Hippocampal formation (tissue), 2 donors: Measurements from ENCODE around the gene CAPN14.
"Not testable (repeated sequence)": the region's sequence is repeated elsewhere in the genome, so short reads cannot be mapped to it uniquely, and the experiment has no call there.

Experiments used
- DNase-seq, 2 donors: peaks; one replicate each; lab custom pipeline; 2025; lab: John Stamatoyannopoulos, UW

The CAPN14 gene

DNA sequence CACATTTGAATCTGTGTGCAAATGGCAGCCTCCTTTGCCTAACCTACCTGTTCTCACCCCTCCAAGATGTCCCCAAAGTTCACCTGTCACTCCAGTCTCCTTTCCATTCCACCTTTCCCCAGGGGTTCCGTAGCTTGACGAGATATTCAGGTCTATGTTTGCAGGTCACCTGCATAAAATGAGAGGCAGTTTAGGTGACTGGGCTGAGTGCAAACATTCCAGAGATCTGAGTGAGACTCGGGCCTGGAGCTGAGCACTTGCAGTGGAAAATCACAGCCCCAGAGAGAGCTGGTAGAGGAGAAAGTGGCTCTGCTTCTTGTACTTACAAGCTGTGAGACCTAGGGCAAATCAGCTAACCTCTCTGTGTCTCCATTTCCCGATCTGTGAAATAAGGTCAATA is 20.1 kb downstream of the CAPN14 start:
- DNase-seq: no peak

DNA sequence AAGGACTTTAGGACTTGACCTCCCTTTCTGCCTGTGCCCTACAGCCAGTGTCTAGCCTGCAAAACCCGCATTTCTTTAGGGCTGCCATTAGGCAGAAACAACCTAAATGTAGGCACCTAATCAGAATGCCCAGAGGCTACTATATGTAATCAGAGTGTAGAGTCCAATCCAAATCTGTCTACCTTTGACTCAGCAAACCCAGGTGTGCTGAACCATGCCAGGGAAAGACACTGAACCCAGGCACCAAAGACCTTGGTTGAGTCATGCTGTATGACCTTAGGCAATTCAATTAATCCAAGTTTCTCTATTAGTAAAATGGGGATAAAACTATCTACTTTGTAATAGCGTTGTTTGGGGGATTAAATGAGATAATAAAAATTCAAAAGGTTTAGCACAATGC is 20.7 kb downstream of the CAPN14 start:
- no peak for DNase-seq

DNA sequence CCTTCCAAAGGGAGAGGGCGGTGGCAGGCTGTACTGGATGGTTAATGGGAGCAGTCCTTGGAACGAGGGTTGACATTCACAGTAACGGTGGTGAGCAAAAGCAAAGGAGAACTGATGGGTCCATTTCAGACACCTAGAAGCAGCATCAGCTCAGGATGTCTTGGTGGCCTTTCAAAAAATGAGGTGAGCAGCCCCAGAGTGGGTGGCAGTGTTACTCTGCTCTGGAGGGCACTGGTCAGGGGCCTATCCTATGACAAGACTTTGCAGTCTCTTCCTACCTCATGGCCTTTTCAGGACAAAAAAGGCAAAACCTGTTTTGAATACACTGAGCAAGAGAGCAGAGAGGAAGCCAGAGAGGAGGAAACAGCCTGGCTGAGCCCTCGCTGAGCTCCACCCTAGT is 23.5 kb downstream of the CAPN14 start:
- DNase-seq: no peak

DNA sequence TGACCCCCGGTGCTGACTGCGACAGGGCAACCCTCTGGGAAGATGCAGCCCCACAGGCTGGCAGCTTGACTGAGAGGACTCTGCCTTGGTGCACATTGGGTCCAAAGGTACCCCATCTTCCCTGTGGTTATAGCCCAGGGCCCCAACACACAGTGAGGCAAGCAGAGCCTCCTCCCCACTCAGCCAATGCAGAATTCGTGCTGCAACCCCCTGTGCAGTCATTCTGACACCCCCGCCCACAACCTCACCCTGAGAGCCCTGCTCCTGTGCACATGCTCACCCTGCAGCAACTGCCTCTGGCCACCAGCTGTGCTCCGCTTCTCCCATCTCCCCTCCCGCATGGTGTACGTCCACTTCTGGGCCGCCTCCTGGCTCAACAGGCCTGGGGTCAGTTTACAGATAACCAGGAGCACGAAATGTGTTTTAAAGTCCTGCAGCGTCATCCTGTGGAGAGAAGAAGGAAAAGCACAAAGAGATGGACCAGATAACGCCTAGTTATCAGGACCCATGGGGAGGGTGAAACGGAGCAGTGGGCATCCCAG is 24.4 kb downstream of the CAPN14 start:
- no peak for DNase-seq

DNA sequence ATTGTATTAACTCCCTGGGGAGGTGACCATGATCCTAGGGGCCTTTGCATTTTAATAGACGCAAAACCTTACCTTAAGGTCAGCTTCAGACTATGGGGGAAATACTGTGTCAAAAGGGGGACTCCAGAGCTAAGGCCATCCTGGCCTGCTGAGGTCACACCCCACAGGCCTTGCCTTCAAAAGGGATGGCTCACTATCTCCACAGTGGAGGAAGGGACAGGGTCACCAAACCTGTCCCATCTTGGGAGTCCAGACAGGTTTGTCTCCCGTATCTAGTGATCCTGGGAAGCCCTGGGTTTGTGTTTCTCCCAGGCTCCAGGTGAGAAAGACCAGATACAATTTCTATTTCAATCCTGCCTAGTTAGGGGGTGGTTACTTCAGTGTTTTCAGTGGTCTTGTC is 24.9 kb downstream of the CAPN14 start:
- no peak for DNase-seq

DNA sequence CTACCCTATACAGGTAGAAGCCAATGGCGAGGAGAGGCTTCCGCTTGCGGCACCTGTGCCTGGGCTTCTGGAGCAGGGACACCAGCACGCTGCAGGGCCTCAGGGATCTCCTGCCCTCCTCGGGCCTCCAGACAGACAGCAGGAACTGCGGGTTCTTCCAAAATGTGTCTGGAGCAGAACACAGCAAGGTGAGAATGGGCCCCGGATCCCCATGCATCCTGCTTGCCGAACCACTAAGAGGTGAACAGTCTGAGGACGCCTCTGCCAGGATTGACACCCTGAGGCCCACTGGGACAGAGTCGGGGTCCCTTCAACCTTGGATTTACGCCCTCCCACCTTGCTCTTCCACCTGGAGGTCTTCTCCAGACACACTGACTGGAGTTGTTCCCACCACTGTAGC is 25.4 kb downstream of the CAPN14 start:
- DNase-seq: no peak

DNA sequence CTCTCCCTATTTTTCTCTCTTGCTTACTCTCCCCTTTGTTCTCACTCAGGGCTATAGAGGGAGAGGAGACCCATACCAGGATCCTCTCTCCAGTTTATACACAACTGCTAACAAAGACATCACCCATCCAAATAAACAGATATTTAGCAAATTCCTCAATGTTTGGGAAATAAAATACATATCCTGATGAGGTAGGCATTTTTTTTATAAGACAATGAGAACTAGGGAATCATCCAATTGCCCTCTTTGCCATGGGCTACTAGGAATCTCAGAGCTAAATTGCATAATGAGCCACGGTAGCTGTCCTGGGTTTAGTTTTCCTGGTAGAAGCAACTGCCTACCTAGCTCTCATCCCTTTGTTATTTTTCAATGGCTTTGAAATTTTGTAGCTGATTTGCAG is 27.1 kb downstream of the CAPN14 start:
- no peak for DNase-seq

DNA sequence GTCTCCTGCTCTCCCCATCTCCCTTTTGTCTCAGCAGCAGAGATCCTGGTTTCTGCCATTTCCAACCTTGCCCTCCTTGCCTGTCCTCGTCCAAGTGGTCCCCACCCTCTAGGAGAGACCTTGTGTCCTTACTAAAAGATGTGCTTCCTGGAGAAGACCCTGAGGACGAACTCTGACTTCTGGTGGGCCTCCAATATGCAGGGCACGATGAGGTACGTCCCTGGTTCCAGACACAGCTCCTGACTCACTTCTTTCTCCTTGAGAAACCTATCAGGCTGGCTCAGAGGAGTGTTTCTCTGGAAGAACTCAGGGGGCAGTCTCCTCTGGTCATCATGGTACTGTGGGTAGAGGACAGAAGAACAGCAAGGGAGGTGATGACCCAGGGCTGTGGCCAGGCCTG is 28.2 kb downstream of the CAPN14 start:
- DNase-seq: no peak

DNA sequence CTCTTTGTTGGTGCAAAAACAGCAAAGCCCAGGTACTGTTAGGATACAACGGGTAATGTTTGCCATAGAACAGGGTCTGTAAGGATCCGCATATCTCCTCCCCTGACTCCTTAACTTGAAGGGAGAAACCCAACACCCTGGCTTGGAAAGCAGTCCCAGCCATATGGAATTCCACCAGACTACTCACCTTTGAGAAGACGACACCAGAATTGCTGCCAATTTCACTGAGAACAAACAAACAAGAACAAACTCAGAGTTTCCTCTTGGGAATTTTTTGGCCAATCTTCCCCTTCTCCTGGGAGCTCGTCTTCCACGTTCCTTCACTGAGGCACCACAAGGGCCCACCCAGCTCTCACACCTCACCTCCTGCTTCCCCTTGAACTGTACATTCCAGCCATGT is 29.2 kb downstream of the CAPN14 start:
- no peak for DNase-seq

DNA sequence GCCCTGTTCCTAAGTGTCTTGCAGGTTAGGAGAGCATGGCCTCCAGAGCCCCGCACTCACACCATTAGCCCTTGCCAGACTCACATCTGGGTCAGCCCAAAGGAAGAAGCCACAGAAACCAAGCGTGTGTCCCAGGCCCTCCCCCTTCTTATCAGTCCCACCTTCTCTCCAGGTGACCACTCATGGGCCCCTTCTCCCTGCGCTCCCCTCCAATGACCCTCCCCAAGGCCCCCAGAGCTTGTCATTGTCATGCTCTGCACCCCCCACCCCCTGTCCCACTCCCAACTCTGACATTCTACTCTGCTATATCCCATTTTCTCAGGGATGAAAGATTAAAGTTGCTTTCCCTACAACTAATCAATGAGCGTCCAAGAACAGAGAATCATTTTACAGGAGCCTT is 30.1 kb downstream of the CAPN14 start:
- no peak for DNase-seq

DNA sequence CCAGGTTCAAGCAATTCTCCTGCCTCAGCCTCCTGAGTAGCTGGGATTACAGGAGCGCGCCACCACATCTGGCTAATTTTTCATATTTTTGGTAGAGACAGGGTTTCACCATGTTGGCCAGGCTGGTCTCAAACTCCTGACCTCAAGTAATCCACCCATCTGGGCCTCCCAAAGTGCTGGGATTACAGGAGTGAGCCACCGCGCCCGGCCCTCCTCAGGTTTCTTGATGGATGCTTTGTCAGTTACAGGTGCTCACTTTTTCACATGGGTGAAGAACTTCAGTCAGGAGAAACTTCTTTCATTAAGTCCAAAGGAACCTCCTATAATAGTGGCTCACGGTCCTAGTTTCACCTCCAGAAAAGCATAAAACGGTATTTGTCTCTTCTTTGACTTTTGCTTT is 33.3 kb downstream of the CAPN14 start:
- DNase-seq: not testable (repeated sequence)

DNA sequence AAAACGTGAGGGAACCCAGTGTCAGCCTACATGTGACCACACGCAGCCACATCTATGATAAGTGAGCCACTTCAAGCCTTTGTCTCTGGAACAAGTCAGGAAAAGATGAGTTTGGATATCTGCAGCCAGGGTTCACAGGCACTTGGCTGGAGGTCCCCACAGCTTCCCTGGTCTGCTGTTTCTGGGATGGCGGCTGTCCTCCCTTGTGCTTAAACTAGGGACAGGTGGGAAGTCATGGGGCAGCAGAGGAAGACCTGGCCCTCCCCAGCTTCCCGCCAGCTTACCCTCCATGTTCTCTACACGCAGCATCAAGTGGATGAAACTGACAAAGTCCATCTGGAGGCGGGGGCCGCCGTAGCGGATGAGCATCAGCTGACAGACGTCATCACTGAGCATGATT is 40.6 kb downstream of the CAPN14 start:
- no peak for DNase-seq

DNA sequence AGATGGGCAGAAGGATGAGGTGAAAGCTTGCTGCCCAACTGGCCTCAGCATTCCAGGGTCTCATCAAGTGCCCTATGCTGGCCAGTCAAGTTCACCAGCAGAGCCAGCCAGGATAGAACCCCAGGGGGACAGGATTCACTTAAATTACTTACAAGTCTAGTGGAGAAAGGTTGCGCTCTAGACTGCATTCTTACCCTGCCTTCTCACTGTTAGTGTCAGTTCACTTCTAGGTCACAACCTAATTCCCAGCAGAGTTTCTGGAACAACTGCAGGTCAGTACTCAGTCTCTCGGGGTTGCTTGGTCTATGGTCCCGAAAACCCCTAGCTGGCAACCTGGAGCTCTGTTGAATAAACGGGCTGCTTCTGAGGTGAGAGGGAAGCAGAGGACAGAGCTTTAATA is 46.2 kb downstream of the CAPN14 start:
- DNase-seq: no peak

DNA sequence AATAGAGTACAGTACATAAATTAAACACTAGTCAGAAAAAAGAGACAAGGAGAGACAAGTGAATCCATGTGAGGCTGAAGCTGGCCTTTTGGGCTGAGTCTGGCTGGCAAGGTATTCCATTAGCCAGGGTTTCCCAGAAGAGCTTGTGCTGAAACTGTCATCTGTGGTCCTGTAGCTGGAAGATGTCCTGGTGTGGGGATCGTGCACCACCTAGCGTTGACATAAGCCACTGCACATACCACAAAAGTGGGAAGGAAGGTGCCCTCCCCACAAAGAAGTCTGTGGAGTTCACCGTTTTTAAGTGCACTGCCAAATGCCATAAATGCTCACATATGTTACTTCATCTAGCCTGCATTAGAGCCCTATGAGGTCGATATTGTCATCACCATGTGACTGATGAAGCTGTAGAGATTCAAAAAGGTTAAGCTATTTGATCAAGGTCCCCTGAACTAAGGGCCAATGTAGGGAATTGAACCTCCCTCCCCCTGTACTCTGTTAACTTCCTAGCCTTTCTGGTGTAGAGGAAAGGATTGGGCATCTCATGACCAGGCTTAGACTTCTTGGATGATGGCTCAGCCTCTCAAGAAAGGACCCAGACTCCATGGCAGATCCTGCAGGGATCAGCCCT is 47.1 kb downstream of the CAPN14 start:
- peak; percentile 43 to 69 for DNase-seq

DNA sequence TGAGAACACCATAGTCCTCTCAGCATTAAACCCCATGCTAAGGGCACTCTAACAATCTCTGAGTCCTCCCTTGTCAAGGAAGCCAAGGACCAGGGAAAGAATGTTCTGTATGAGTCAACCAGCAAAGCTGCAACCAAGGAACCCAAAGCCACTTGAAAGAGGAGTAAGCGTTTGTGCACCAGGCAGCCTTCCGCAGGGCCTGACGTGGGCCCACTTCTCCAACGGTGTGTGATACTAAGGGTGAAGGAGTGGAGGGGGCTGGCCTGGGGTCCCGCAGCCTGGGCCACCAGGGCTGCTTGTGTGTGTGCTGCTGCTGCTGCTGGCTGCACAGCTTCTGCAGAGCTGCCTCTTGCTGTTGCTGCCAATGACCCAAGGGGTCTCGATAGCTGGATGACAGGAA is 49.0 kb downstream of the CAPN14 start:
- DNase-seq: no peak

DNA sequence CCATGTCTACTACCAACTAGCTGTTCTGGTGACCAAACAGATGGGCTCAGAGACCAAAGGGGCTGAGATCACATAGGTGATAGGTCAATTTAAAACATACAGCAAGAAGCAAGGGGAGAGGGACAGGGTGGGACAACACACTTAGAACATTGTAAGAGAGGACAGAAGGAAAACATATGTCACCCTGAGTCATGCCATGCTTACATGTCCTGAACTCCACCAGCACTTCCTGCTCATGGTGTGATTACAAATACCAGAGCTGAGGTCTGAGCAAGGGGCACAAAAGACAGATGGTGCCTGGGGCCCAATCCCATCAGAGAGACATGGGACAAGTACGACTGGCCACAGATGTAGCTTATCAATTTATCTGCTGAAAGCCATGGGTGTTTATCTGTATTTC is 50.4 kb downstream of the CAPN14 start:
- DNase-seq: no peak

DNA sequence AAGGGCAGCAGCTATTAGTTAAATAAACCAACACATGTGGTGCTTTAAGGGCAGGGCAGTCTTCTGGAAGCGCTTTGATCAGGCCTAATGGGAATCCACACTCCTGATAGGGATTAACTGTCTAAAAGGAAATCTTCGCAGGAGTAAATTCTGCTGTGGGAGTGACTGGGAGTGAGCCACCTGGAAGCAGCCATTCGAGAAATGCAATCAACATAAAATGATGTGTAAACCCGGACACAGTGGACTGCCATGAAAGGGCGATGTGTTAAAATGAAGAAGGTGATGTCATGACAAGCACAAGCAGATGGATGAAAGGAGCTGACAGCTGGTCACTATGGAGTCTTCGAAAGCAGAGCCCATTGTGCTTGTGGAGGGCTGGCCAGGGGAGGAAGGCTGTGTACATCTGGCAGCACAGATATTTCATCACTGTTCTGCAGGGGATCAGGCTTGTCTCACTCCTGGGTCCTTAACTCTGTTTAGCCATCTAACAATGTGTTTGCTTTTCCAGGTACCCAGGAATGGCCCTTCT is 54.2 kb downstream of the CAPN14 start:
- no peak for DNase-seq

DNA sequence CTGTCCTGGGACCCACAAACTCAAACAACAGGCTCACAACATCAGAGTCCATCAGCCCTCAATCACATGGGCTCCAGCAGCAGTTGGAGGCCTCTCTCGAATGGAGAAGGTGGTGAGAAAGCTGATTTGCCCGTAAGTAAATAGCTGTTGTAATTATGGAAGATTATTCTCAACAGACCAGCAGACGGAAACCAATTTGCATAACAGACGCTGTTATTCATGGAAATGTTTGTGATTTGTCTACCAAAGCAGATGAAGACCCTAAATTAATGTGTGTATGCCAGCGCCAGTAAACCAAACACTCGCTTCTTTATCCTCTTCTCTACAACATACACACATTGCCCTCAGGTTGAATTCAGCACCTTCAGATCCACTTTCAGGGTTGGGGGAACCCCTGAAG is 55.7 kb downstream of the CAPN14 start:
- DNase-seq: no peak

DNA sequence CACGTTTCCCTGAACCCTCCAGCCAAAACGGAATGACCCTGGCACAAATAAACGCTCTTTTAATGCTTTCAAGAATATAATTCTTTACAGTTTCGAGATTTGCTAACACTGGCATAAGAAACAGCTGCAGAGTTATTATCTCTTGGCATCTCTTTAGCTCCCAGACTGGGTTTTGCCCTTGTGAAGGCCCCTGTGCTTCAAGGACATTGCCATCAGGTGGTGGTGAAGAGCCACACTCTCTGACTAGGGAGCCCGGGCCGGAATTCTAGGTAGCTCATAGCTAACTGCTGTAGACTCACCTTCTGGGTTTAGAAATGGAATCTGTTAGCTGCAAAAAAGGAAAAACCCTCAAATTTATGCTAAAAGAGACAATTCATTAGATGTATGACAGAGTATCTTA is 65.8 kb downstream of the CAPN14 start:
- no peak for DNase-seq

DNA sequence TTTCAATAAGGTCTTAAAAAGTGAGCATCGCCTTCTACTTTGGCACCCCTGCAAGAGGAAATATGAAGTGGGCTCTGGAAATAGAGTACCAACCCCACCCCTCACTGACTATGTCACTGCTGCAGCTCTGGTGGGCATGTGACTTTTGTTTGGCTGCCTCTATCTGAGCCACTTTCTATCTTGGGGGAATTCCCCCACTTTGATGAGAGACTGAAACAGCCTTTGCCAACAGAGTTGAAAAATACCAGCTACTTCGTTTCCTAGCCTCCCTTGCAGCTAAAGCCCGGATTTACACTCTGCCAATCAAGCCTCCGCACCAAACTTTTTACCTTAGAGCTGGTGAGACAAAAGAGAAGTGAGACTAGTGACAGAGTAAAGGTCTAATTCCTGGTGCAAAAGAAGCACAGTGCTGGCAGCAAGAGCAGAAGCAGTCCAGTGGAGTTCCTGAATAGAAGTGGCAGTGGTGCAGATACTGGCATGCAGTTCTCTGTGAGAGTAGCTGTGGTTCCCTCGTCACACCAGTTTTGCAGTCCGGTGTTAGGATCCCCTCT is 67.1 kb downstream of the CAPN14 start:
- DNase-seq: no peak

DNA sequence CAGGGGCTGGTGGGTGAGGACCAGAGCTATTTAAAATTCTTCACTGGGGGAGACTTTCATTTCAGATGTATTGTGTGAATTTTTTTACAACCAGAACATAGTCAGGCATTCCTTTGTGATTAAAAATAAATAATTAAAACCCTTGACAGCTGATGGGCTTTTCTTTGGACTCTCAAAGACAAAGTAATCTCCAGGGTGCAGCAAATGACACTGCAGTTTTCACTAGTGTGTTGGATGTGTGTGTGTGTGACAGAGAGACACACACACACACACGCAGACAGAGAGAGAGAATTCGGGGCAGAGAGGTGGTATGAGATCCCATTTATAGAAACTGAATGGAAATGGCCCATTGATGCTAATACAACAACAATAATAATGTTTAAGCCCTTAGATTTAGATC is 68.8 kb downstream of the CAPN14 start:
- no peak for DNase-seq

DNA sequence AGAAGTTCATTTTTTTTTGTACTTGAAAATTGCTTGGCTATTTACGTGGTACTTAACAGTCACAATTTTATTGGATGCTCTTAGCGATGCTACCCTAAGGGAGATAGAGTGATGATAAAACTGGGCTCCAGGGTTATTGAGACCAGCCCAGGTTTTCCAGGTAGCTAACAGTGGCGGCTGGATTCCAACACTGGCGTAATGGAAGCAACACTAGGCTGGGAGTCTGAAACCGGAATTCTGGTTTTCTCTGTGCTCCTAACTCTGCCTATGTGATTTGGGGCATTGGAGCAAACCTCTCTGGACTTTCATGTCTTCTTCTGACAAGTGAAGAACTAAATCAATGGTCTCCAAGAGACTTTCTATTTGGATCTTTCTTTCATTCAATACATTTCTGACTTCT is 69.7 kb downstream of the CAPN14 start:
- DNase-seq: no peak

DNA sequence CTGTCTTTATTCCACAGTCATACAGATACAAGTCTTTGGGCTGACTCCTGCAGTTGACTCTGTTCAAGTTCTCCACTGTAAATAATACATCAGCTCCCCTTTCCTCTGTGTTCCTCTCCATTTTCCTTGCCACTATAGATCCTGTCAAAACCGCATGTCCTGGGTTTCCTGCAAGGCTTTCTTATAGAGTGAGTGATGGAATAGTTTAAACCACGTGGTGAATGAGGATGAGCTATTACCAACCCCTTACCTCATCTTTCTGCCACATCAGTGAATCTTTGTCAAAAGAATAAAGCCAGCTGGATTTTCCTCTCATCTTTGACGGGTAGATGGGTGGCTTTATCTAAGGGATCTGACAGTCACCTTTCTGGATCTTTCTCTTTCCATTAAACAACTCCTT is 75.2 kb downstream of the CAPN14 start:
- no peak for DNase-seq
